GM21786 (cell line): Measurements from ENCODE around the gene MAMDC4.
"Not testable (repeated sequence)": the region's sequence is repeated elsewhere in the genome, so short reads cannot be mapped to it uniquely, and the experiment has no call there.

Experiments used
- ATAC-seq: cut with Tn5 transposase; IDR thresholded peaks from one replicate; pipeline ENCODE4 v1.9.1; 2021; ENCODE audit not compliant: unreplicated experiment

MAMDC4 gene

GRCh38 chr9:136860933-136861873 lies 9.1 kb downstream of the MAMDC4 start:
- no peak for ATAC-seq

- no peak for ATAC-seq
Observed at GRCh38 chr9:136861874-136862457, 9.8 kb downstream of the MAMDC4 start.

GRCh38 chr9:136862849-136863622 lies 10.9 kb downstream of the MAMDC4 start:
- no peak for ATAC-seq

- ATAC-seq = no peak
Observed at GRCh38 chr9:136863623-136864273, 11.6 kb downstream of the MAMDC4 start.

GRCh38 chr9:136865041-136865767 lies 13.1 kb downstream of the MAMDC4 start:
- ATAC-seq = no peak

GRCh38 chr9:136865768-136866103 lies 13.6 kb downstream of the MAMDC4 start:
- no peak for ATAC-seq

GRCh38 chr9:136866898-136867421 lies 14.8 kb downstream of the MAMDC4 start:
- ATAC-seq = not testable (repeated sequence)

GRCh38 chr9:136867480-136867879 lies 15.3 kb downstream of the MAMDC4 start:
- ATAC-seq = no peak

- ATAC-seq = no peak
Observed at GRCh38 chr9:136867917-136868316, 15.8 kb downstream of the MAMDC4 start.

- ATAC-seq = no peak
Observed at GRCh38 chr9:136868644-136869043, 16.5 kb downstream of the MAMDC4 start.

GRCh38 chr9:136869611-136870010 lies 17.5 kb downstream of the MAMDC4 start:
- ATAC-seq = not testable (repeated sequence)

- ATAC-seq = no peak
Observed at GRCh38 chr9:136875155-136875554, 23.0 kb downstream of the MAMDC4 start.

- ATAC-seq = no peak
Observed at GRCh38 chr9:136876476-136876875, 24.3 kb downstream of the MAMDC4 start.

GRCh38 chr9:136880651-136881050 lies 28.5 kb downstream of the MAMDC4 start:
- ATAC-seq = no peak

GRCh38 chr9:136881691-136882108 lies 29.6 kb downstream of the MAMDC4 start:
- ATAC-seq = peak; percentile 28

- ATAC-seq = peak; percentile 43
Observed at GRCh38 chr9:136882109-136882946, 30.2 kb downstream of the MAMDC4 start.

- ATAC-seq = not testable (repeated sequence)
Observed at GRCh38 chr9:136882947-136883283, 30.8 kb downstream of the MAMDC4 start.

- ATAC-seq = not testable (repeated sequence)
Observed at GRCh38 chr9:136883670-136884069, 31.5 kb downstream of the MAMDC4 start.

- peak; percentile 77 for ATAC-seq
Observed at GRCh38 chr9:136885950-136886578, 33.9 kb downstream of the MAMDC4 start, which contains the start of gene TRAF2. TRAF2 (plus strand) TSS chr9:136886516; CDS start chr9:136898741, 12,225 bp downstream.
